Small intestine (tissue), 7 donors: ENCODE results near the gene PARN. TPM values are rescaled to one million over a fixed set of nuclear protein-coding genes. Genes with fewer than 3 reads are reported as not detected.
"Not testable (repeated sequence)": the region's sequence is repeated elsewhere in the genome, so short reads cannot be mapped to it uniquely, and the experiment has no call there.

Experiments used
- DNase-seq, 2 donors: peaks; one replicate each; pipeline versions ENCODE4 v3.0.0 to v3.0.0-alpha.2; 2013
- FAIRE-seq: peaks from 2 replicates; lab custom pipeline; 2012; peaks lifted over from hg19 to GRCh38; lab: Jason Lieb, UNC
- H3K27ac ChIP-seq, 3 donors: one replicate each; pipeline ENCODE4 v1.5.1; 2013; ENCODE audit warnings: low read length in 2 of 3, mild to moderate bottlenecking in 2 of 3, control low read depth in 1 of 3, inconsistent platforms in 1 of 3, low read depth in 1 of 3, moderate library complexity in 1 of 3
- H3K27me3 ChIP-seq, 3 donors: one replicate each; pipeline ENCODE4 v1.6.1; 2013; ENCODE audit warnings: low read length in 3 of 3, inconsistent platforms in 1 of 3; ENCODE audit not compliant: control insufficient read depth in 3 of 3, insufficient read depth in 3 of 3
- H3K36me3 ChIP-seq, 3 donors: one replicate each; pipeline ENCODE4 v1.6.1; 2013; ENCODE audit warnings: low read length in 3 of 3, inconsistent platforms in 1 of 3, low read depth in 1 of 3, mild to moderate bottlenecking in 1 of 3, moderate library complexity in 1 of 3; ENCODE audit not compliant: control insufficient read depth in 3 of 3, insufficient read depth in 2 of 3
- H3K4me1 ChIP-seq, 3 donors: one replicate each; pipeline ENCODE4 v1.6.1; 2013; ENCODE audit warnings: low read length in 2 of 3, inconsistent platforms in 1 of 3, low read depth in 1 of 3, mild to moderate bottlenecking in 1 of 3, moderate library complexity in 1 of 3; ENCODE audit not compliant: control insufficient read depth in 3 of 3, insufficient read depth in 2 of 3
- H3K4me3 ChIP-seq, 3 donors: one replicate each; pipeline ENCODE4 v1.5.1; 2013; ENCODE audit warnings: low read length in 3 of 3, control low read depth in 1 of 3, inconsistent platforms in 1 of 3, low read depth in 1 of 3, mild to moderate bottlenecking in 1 of 3, moderate library complexity in 1 of 3
- H3K9me3 ChIP-seq, 2 donors: one replicate each; pipeline ENCODE4 v1.6.1; 2013; ENCODE audit warnings: low read depth in 1 of 2, low read length in 1 of 2; ENCODE audit not compliant: control insufficient read depth in 2 of 2, insufficient read depth in 1 of 2
- WGBS, 3 donors: extraction: QIAGEN DNeasy Blood & Tissue Kit; methylation state at CpG; one replicate each; pipeline ENCODE4 v1.1.7; 2013; 5-methylcytosine and 5-hydroxymethylcytosine counted together
- polyA plus RNA-seq, 4 donors: library from polyadenylated mRNA; stranded (reverse) in 3 of 4; unstranded in 1 of 4; fragments of 200-250 nt in 3 of 4; fragments of 120-200 nt in 1 of 4; gene quantifications; one replicate each; pipeline versions ENCODE4 v1.2.1 to v1.2.3, GENCODE V29; 2013
- donor health status: healthy with polysubstance abuse.
- donor health status: control.
- donor health status: control.
- donor health status: Bipolar disorder and iron deficiency.
- donor health status: healthy.

Gene PARN
- polyA plus RNA-seq, 4 donors: 11.1 to 25.5 (median 15.8) TPM

DNA sequence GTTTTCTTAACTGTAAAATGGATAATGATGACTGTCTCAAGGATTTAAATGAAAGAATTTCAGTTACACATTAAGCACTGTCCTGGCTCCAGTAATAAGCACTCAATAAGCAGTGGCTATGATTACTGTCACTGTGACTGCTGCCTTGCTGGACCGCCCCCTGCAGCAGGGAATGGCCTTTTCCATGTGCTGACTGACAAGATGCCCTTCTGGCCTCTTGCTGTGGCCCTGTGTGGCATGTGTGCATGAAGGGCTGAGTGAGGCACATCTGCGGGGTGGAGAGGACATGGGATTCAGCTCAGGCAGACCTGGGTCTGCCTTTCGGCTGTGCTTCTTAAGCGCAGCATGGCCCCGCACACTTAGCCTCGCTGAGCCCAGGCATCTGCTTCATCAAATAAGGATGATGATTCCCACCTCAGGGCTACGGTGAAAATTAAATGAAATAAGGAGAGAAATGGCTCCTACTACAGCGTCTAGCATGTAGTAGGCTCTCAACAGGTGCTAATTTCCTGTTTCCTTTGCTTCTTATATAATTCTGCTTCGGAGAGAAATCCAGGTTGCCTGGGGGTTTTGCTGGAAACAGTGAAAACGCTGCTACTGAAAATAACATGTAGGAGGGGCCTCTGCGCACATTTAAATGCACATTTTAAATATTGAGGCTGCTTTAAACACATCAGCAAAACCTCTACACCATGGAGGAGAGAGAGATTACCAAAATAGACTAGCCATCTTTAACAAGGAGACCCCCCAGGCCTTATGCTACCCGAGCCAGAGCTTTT is 183.9 kb downstream of the PARN start:
- Histone ChIP-seq H3K36me3 (peaks cover 4 to 10% (median 8%) of the 10 kb centered on the region in 3 donors), H3K27me3 (no peaks in the 10 kb centered on the region), H3K27ac (no peak overlapping the region), H3K9me3 (no peaks in the 10 kb centered on the region), H3K4me3 (no peak overlapping the region), H3K4me1 (no peaks in the 10 kb centered on the region)
- FAIRE-seq (no peak), DNase-seq (no peak)
- 94 to 98% (median 97%) methylated on average over 12 of the region's 12 CpGs for WGBS, 3 donors

DNA sequence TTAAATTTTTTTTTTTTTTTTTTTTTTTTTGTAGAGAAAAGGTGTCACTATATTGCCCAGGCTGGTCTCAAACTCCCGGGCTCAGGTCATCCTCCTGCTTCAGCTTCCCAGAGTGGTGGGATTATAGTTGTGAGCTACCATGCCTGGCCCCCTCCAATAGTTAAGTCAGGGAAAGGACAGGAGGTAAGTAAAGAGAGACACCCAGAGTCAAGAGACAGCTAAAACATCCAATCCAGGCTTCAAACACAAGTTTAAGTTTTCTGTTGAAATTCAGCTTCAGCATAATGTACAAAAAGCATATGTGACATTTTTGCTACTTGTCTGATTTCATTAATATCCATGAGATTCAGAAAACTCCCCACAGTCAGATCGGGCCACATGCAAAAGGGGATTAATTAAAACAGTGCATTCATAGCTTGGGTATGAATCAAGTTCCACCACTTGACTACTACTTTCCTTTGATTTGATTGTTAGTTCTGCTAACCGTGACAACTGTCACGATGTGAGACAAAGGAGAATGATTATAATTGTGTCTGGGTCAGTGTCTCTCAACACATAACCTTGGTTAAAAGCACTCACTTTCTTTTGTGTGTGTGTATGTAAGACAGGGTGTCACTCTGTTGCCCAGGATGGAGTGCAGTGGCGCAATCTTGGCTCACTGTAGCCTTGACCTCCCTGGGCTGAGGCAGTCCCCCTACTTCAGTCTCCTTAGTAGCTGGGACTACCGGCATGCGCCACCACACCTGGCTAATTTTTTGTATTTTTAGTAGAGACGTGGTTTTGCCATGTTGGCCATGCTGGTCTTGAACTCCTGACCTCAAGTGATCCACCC is 184.9 kb downstream of the PARN start:
- Histone ChIP-seq H3K4me3 (no peak overlapping the region), H3K4me1 (no peaks in the 10 kb centered on the region), H3K27me3 (no peaks in the 10 kb centered on the region), H3K9me3 (no peaks in the 10 kb centered on the region), H3K36me3 (peaks cover 4 to 10% (median 8%) of the 10 kb centered on the region in 3 donors), H3K27ac (no peak overlapping the region)
- DNase-seq (no peak), FAIRE-seq (no peak)
- WGBS, 3 donors: 92 to 98% (median 95%) methylated on average over 8 of the region's 8 CpGs

- not testable (repeated sequence) for DNase-seq, H3K27ac ChIP-seq, H3K9me3 ChIP-seq, H3K27me3 ChIP-seq, H3K4me3 ChIP-seq, H3K4me1 ChIP-seq, FAIRE-seq
- peaks cover 3 to 13% (median 10%) of the 10 kb centered on the region in 3 donors for H3K36me3 ChIP-seq
- WGBS, 3 donors: 89 to 96% (median 96%) methylated on average over 9 of the region's 9 CpGs
Observed at GRCh38 chr16:14441533-14441932, 188.5 kb downstream of the PARN start.

DNA sequence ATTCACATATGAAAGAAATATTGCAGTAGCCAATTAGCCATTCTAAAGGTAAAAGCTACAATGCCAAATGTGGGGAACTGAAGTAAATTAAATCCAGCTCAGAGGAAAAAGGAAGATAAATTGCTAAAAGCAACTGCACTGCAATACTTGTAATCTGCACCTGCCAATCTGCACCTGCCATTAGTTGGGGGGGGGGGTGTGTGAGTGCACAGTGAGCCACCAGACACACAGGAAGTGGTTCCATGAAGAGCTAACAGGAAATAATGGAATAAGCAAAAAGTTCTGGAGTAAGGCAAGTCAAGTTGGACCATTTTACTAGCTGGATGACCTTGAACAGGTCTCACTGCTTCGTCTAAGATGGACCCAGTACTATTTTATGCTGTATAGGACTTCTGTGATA is 191.8 kb downstream of the PARN start:
- peaks cover 0 to 19% (median 3%) of the 10 kb centered on the region in 3 donors for H3K36me3 ChIP-seq
- no peak for FAIRE-seq
- no peaks in the 10 kb centered on the region for H3K9me3 ChIP-seq
- no peaks in the 10 kb centered on the region for H3K4me1 ChIP-seq
- no peaks in the 10 kb centered on the region for H3K27me3 ChIP-seq
- H3K4me3 ChIP-seq: no peak overlapping the region
- H3K27ac ChIP-seq: no peak overlapping the region
- 48 to 66% (median 50%) methylated on average over 1 of the region's 1 CpG for WGBS, 3 donors
- DNase-seq: no peak

DNA sequence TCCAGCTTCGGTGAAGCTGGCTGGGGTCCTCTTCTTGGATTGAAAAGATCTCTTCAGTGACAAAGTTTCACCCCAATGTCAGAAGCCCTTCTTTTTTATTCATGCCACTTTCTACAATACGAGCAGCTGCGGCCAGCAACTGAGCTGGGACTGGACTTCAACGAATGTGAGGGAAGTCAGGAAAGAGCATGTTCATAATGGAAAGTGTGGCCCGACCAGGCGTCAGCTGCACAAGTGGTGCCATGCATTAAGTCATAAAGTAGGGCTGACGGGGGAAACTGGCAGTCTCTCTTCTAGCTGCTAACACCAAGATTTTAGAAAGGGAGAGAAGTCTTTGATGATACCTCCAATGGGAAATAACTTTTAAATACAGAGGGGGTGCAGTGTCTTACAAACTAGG is 192.6 kb downstream of the PARN start:
- H3K4me1 ChIP-seq: no peaks in the 10 kb centered on the region
- H3K36me3 ChIP-seq: peaks cover 0 to 19% (median 3%) of the 10 kb centered on the region in 3 donors
- no peak for FAIRE-seq
- WGBS, 3 donors: 82 to 90% (median 89%) methylated on average over 7 of the region's 7 CpGs
- H3K4me3 ChIP-seq: no peak overlapping the region
- no peaks in the 10 kb centered on the region for H3K27me3 ChIP-seq
- no peak overlapping the region for H3K27ac ChIP-seq
- DNase-seq: no peak
- H3K9me3 ChIP-seq: peaks cover 0 to 5% of the 10 kb centered on the region in 2 donors

GRCh38 chr16:14436401-14436955 is 193.6 kb downstream of the PARN start:
- WGBS, 3 donors: 74 to 92% (median 85%) methylated on average over 13 of the region's 13 CpGs
- Histone ChIP-seq H3K36me3 (peaks cover 0 to 19% (median 0%) of the 10 kb centered on the region in 3 donors), H3K27ac (no peak overlapping the region), H3K27me3 (no peaks in the 10 kb centered on the region), H3K9me3 (peaks cover 0 to 5% of the 10 kb centered on the region in 2 donors), H3K4me3 (no peak overlapping the region), H3K4me1 (no peaks in the 10 kb centered on the region)
- FAIRE-seq (no peak), DNase-seq (no peak)

- peaks cover 0 to 5% of the 10 kb centered on the region in 2 donors for H3K9me3 ChIP-seq
- FAIRE-seq (no peak), DNase-seq (no peak)
- no peaks in the 10 kb centered on the region for H3K27me3 ChIP-seq
- H3K4me1 ChIP-seq: no peaks in the 10 kb centered on the region
- H3K4me3 ChIP-seq: no peak overlapping the region
- WGBS, 3 donors: 93 to 98% (median 96%) methylated on average over 8 of the region's 8 CpGs
- H3K27ac ChIP-seq: no peak overlapping the region
- peaks cover 0 to 19% (median 2%) of the 10 kb centered on the region in 3 donors for H3K36me3 ChIP-seq
Observed at GRCh38 chr16:14434860-14435259, 195.2 kb downstream of the PARN start.

GRCh38 chr16:14428971-14429637 is 201.0 kb downstream of the PARN start:
- FAIRE-seq, H3K9me3 ChIP-seq, DNase-seq, H3K4me3 ChIP-seq, H3K27me3 ChIP-seq, H3K36me3 ChIP-seq, H3K4me1 ChIP-seq, H3K27ac ChIP-seq: not testable (repeated sequence)
- WGBS, 3 donors: 95 to 96% (median 95%) methylated on average over 14 of the region's 14 CpGs
